ENCODE measurements around the gene COX4I2.
A peak's percentile ranks its signal among the peaks of the same experiment; 100 is the strongest.
"Not testable (repeated sequence)": the region's sequence is repeated elsewhere in the genome, so short reads cannot be mapped to it uniquely, and the experiment has no call there.

Gene COX4I2

DNA sequence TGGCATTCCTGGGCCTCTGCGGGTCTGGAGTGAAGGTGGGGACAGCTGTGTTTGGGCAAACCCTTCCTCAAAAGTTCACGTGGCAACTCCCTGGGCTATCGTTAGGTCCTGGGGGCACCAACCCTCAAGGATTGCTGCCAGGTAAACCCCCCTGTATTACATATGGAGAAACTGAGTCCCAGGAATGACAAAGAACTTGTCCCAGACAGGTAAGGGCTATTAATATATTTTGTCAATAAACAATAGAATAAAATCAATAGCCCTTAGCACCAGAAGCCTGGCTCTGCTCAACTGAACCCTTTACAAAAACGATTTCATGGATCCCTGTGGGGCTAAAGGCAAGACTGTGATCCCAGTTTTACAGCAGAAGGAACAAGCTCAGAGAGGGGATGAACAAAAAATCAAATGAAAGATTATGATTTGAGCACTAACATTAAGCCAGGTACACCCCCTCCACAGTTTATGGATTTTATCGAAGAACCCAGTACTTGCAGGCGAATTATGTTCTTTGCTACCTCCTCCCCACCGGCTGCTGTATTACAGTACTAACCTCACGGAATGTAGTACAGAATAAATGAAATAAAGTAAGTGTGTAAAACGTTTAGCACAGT is 30.0 kb upstream of the COX4I2 start:
- FAIRE-seq, result no peak
- DNase-seq (ENCODE audit: low spot score), result peak; percentile 59

DNA sequence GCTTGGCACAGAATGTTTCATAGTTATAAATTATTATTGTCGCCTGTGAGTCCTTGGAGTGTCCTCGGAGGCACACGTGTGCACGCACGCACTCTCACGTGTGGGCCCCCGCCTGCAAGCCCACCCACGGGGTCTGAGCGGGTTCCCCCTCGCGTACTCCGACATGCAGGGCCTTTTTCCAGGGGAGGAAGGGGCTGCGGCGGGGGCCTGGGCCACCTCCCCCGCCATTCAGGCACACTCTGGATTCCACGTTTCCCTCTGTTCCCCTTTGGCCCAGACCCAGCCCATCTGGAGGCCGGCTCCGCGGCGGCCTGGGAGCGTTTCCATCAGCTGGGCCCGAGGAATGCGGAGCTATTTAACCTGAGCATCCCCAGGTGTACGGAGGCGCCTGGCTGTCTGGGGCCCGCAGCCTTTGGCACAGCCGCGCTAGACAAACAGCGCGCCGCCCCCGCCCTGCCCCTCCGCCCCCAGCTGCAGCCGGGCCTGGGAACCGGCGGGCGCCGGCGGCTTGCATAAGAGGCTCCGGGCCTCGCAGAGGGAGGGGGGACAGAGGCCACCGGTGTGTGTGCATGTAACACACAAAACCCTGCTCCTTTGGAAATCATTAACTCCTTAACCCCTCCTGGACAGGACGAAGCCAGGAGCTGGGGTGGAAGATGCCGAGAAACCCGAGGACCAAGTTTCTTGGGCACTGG is 29.3 kb upstream of the COX4I2 start:
- DNase-seq (ENCODE audit: low spot score) (peak; percentile 97), FAIRE-seq (peak; percentile 55)

DNA sequence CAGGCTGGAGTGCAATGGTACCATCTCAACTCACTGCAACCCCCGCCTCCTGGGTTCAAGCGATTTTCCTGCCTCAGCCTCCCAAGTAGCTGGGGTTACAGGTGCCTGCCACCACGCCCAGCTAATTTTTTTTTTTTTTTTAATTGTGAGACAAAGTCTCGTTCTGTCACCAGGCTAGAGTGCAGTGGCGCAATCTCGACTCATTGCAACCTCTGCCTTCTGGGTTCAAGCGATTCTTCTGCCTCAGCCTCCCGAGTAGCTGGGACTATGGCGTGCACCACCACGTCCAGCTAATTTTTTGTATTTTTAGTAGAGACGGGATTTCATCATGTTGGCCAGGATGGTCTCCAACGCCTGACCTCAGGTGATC is 25.5 kb upstream of the COX4I2 start:
- not testable (repeated sequence) for FAIRE-seq; DNase-seq (ENCODE audit: low spot score)

DNA sequence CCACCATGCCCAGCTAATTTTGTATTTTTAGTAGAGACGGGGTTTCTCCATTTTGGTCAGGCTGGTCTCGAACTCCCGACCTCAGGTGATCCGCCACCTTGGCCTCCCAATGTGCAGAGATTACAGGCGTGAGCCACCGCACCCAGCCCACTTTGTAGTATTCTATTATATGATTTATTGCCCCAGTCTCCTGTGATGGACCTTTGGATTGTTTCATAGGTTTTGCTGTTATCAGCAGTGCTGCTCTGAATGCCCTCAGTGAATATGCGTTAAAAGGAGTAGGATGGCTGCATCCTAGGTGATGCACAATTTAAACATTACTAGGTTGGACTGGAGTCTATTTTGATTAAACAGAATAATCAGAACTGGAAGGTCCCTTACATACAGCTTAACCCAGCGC is 22.3 kb upstream of the COX4I2 start:
- FAIRE-seq, result no peak
- DNase-seq (ENCODE audit: low spot score), result no peak

DNA sequence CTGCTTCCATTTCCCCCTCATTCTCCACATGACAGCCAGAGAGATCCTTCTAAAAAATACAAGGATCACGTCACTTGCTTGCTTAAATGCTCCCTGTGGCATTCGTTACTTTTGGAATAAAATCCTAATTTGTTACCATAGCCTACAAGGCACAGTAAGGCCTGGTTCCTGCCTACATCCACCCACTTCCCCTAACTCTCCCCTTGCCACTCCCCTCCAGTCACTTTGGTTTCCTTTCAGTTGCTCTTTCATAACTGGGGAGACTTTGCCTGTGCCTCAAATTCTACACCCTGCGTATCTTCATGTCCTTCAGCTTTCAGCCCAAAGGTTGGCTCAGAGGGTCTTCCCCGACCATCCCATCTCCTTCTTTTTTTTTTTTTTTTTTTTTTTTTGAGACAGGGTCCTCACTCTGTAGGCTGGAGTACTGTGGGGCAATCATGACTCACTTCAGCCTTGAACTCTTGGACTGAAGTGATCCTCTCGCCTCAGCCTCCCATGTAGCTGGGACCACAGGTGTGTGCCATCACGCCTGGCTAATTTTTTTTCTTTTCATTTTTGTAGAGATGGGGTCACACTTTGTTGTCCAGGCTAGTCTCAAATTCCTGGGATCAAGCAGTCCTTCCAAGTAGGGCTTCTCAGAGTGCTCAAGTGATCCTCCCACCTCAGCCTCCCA is 20.1 kb upstream of the COX4I2 start:
- no peak for FAIRE-seq
- no peak for DNase-seq (ENCODE audit: low spot score)

DNA sequence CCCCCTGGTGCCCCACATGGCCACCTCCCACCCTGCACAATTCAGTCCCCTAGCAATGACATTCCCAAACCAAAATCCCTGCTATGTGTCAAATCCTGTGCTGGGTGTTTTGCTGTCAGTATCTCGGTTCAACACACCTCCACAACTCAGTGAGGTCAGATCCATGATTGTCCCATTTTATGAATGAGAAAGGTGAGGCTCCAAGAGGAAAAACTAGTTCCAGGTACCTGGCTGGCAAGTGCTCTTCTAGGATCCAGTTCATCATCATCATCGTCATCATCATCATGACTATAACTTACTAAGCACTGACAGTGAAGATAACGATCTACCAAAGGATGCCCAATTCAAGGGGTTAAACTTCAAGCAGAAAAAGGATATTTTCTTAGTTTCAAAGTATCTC is 17.5 kb upstream of the COX4I2 start:
- no peak for FAIRE-seq
- DNase-seq (ENCODE audit: low spot score), result no peak

DNA sequence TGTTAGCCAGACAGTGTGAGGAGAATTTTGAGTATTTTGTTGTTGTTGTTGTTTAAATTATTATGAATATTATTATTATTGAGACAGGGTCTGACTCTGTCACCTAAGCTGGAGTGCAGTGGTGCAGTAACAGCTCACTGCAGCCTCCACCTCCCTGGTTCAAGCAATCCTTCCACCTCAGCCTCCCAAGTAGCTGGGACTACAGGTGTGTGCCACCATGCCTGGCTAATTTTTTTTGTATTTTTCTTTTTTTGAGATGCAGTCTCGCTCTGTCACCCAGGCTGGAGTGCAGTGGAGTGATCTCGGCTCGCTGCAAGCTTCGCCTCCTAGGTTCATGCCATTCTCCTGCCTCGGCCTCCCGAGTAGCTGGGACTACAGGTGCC is 14.6 kb upstream of the COX4I2 start:
- not testable (repeated sequence) for DNase-seq (ENCODE audit: low spot score); FAIRE-seq

DNA sequence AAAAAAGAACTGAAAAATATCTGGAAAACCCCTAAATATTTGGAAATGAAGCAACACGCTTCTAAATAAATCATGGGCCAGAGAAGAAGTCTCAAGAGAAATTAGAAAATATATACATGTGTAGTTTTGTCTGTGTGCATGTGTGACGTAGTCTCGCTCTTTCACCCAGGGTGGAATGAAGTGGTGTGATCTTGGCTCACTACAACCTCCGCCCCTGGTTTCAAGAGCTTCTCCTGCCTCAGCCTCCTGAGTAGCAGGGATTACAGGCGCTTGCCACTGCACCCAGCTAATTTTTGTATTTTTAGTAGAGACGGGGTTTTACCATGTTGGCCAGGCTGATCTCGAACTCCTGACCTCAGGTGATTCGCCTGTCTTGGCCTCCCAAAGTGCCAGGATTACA is 11.2 kb upstream of the COX4I2 start:
- FAIRE-seq; DNase-seq (ENCODE audit: low spot score): not testable (repeated sequence)

DNA sequence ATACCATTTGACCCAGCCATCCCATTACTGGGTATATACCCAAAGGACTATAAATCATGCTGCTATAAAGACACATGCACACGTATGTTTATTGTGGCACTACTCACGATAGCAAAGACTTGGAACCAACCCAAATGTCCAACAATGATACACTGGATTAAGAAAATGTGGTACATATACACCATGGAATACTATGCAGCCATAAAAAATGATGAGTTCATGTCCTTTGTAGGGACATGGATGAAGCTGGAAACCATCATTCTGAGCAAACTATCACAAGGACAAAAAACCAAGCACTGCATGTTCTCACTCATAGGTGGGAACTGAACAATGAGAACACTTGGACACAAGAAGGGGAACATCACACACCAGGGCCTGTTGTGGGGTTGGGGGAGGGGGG is 9.7 kb upstream of the COX4I2 start:
- not testable (repeated sequence) for DNase-seq (ENCODE audit: low spot score); FAIRE-seq

DNA sequence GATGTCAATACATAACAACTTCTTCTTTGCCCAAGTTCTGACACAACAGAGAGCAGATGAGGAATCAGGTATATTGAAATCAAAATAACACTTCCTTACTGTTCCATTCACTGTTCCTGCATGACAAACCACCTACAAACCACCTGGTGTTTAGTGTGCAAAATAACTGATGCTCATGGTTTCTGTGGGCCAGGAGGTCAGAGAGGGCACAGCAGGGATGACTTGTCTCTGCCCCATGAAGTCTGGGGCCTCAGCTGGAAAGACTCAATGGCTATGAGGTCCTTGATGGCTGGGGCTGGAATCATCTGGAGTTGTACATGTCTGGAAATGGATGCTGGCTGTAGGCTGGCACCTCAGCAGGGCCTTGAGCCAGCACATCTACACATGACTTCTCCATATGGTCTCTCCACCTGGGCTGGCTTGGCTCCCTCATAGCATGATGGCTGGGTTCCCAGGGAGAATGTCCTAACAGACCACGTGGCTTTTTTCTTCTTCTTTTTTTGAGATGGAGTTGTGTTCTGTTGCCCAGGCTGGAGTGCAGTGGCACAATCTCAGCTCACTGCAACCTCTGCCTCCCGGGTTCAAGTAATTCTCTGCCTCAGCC is 7.4 kb upstream of the COX4I2 start:
- peak; percentile 9 for DNase-seq (ENCODE audit: low spot score)
- FAIRE-seq, result no peak

DNA sequence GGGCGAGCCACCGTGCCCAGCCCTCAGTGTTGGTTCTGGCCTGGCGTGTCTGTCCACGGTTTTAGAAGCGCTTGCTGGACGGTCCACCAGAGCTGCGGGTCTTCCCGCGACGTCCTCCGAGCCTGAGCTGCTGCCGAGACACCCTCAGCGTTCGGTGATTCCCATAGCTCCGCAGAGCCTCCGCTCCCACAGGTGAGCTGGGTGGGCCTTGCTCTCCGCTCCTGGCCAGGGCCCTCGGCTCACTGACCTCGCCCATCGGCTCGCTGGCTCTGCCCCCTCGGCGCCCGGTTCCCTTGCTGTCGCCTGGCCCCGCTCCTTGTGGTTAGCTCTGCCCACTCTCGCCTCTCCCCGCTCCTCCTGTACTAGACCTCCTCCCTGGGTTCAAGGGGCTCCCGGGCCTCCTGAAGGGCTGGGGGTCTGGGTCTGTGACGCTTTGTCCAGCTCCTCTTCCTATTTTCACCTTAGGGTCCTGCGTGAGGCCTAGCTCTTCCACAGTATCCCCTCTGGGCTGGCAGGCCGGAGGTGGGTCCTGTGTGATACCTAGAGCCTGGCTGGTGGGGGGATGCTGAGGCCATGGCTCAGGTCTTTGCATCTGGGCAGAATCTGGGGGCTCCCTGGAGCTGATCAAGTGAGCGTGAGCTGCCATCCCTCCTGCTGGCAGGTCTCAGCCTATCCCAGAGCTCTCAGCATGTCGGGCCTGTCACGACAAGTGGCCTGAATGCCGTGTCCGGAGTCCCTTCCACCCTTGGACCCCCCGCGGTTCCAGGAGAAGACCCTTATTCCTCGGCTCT is 5.0 kb upstream of the COX4I2 start:
- no peak for FAIRE-seq

DNA sequence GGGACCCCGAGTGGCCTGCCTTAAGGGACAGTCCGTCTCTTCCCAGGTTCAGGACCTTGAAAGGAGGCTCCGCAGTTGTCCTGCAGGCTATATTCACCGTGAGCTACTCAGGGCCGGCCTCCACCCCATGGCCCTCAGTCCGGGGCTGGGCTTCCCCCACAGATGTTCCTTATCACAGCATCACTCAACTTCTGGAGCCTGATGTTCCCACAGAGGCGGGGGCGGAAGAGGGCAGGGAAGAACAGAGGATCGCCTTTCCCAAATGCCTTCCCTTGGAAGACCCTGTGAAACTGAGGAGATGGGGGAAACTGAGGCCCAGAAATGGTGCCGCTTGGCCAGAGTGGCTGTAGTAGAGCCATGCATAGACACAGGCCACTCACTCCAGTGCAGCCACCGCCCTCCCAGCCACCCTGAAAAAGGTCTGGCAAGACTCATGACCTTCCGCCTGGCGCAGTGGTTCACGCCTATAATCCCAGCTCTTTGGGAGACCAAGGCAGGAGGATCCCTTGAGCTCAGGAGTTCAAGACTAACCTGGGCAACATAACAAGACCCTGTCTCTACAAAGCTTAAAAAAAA is 4.3 kb upstream of the COX4I2 start:
- DNase-seq (ENCODE audit: low spot score) (no peak), FAIRE-seq (no peak)

More for the DNA sequence above, 5.0 kb upstream of the COX4I2 start:
- no peak for DNase-seq (ENCODE audit: low spot score)

DNA sequence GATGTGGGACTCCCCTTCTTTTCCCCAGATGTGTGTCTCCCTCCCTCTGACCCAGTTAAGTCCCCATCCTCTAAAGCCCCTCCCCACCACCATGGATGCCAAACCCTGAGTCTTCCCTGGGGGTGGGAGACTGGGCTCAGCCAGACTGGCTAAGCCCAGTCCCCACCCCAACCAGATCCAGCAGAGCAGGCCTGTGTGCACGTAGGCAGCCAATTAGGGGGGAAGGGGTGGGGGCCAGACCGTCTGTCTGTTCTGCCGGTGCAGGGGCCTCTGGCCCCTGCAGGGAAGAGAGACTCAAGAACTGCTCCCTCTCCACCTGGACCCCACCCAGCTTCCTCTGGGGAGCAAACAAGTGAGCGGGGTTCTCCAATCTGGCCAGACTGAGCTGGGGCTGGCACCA is 605 bp downstream of the COX4I2 start:
- DNase-seq (ENCODE audit: low spot score), result no peak
- FAIRE-seq, result no peak

DNA sequence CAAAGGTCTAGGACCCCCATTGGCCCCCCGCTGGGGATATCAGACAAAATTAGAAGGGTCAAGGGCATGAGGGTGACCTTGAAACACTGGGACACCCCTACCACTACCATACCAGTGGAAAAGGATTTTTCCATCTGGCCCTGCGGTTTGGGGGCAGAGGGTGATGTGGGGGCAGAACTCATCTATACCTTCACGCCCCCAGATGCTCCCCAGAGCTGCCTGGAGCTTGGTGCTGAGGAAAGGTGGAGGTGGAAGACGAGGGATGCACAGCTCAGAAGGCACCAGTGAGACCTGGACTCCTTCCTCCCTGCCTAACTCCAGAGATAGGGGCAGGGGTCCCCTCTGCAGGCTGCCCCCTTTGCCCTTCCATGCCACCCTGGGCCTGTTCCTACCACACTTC is 1.1 kb downstream of the COX4I2 start:
- DNase-seq (ENCODE audit: low spot score) (no peak), FAIRE-seq (no peak)

DNA sequence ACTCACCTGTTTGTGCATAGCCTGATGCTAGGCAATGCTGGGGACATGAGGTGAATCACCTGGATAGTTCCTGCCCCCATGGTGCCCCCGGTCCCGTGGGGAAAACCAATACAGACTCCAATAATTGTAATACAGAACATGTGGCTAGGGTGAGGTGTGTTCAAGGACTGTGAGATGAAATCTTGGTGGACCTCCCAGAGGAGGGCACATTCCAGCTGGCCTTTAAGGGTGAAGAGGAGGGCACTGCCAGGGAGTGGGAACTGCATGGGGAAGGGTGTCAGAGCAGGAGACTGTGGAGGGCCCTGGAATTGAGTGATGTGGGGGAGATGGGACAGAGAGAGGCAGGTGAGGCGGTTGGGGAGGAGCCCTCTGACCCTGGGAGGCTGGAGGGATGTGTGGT is 2.5 kb downstream of the COX4I2 start:
- DNase-seq (ENCODE audit: low spot score) (no peak), FAIRE-seq (no peak)

DNA sequence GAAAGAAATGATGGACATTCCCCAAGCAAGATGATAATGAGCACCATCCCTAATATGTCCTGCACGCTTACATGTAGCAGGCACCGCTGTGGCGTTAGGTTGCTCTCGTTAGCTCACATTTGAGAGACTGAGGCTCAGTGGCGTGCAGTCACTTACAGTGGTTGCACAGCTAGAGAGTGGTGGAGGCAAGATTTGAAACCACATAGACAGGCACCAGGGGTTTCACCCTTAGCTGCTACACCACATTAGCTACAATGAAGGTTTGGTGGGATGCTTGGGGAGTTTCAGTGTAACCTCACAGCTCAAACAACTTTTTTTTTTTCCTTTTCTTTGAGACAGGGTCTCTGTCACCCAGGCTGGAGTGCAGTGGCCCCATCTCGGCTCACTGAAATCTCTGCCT is 3.7 kb downstream of the COX4I2 start:
- DNase-seq (ENCODE audit: low spot score) (no peak), FAIRE-seq (no peak)

DNA sequence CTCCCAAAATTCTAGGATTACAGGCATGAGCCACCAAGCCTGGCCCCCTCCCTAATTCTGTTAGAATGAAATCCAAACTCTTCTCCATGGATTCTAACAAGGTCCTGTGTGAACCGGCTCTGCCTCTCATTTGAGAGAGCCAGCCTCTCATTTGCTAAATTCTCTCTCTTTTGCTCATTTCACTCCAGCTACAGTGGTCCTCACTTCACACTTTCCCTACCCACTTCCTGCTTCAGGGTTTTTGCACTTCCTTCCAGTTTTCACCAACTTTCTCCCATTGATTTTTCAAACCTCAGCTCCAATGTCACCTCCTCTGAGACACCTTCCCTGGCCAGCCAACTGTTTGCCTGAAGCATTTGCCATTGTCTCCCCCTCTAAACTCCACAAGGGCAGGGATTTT is 5.1 kb downstream of the COX4I2 start:
- FAIRE-seq (no peak), DNase-seq (ENCODE audit: low spot score) (no peak)

DNA sequence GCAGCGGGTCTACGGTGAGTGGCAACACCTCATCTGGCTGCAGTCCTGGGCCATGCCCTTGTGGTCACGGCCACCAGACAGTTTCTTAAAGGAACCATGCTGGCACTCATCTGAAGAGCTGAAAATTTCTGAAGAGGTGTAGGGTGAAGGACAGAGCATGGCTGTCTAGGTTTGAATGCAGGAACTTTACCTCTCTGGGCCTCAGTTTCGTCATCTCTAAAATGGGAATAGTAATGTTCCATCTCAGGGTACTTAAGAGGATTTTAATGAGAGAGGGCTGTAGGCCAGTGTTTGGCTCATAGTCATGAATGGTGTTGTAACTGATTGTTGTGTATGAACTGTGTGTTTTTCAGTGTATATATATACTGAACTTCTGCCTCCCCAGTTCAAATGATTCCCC is 5.8 kb downstream of the COX4I2 start:
- no peak for FAIRE-seq

DNA sequence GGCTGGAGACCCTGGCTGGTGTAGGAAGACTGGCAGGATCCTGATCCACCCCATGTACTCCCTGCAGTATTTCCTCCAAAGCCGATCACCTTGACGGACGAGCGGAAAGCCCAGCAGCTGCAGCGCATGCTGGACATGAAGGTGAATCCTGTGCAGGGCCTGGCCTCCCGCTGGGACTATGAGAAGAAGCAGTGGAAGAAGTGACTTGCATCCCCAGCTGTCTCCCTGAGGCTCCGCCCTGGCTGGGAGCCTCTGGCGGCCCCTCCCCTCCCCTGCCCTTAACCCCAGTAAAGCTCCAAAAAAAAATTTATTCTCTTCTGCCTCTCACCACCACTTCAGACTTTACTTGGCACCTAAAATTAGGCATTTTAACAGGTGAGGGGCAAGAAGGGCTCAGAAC is 7.0 kb downstream of the COX4I2 start:
- no peak for DNase-seq (ENCODE audit: low spot score)
- no peak for FAIRE-seq

More for the DNA sequence above, 5.8 kb downstream of the COX4I2 start:
- DNase-seq (ENCODE audit: low spot score), result no peak

DNA sequence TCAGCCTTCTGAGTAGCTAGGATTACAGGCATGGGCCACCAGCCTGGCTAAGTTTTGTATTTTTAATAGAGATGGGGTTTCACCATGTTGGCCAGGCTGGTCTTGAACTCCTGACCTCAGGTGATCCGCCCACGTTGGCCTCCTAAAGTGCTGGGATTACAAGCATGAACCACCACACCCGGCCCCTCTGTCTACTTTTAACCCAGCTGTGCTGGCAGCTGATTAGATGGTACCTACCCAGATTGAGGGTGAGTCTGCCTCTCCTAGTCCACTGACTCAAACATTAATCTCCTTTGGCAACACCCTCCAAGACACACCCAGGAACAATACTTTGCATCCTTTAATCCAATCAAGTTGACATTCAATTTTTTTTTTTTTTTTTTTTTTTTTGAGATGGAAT is 10.4 kb downstream of the COX4I2 start:
- FAIRE-seq, result not testable (repeated sequence)

DNA sequence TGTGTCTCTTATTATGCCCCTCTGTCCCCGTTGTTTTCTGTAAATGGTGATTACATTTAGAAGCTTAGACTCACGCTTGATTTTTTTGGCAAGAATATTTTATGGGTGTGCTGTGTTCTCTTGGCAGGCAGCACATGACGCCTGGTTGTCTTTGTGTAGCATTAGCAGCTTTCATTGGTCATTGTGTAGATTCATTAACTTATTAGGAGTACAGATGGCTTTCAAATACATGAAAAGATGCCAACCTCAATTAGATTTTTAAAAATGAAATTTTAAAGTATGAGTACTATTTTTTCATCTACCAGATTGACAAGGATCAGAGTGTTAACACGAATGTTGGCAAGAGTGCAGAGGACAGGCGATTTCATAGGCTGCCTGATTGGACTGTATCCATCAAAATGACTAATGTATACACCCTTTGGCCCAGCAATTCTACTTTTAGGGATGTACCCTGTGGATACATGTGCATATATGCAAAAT is 15.2 kb downstream of the COX4I2 start:
- FAIRE-seq, result no peak
- DNase-seq (ENCODE audit: low spot score), result no peak

More for the DNA sequence above, 10.4 kb downstream of the COX4I2 start:
- DNase-seq (ENCODE audit: low spot score), result not testable (repeated sequence)

All from RCC 7860 (cell line).